ENCODE results near the gene ANKRD13D. TPM values are rescaled to one million over a fixed set of nuclear protein-coding genes. Genes with fewer than 3 reads are reported as not detected.
A peak's percentile ranks its signal among the peaks of the same experiment; 100 is the strongest.

ANKRD13D gene
- total and polyA plus RNA-seq, 8 donors = 9.8 to 60.7 (median 14.9) TPM

DNA sequence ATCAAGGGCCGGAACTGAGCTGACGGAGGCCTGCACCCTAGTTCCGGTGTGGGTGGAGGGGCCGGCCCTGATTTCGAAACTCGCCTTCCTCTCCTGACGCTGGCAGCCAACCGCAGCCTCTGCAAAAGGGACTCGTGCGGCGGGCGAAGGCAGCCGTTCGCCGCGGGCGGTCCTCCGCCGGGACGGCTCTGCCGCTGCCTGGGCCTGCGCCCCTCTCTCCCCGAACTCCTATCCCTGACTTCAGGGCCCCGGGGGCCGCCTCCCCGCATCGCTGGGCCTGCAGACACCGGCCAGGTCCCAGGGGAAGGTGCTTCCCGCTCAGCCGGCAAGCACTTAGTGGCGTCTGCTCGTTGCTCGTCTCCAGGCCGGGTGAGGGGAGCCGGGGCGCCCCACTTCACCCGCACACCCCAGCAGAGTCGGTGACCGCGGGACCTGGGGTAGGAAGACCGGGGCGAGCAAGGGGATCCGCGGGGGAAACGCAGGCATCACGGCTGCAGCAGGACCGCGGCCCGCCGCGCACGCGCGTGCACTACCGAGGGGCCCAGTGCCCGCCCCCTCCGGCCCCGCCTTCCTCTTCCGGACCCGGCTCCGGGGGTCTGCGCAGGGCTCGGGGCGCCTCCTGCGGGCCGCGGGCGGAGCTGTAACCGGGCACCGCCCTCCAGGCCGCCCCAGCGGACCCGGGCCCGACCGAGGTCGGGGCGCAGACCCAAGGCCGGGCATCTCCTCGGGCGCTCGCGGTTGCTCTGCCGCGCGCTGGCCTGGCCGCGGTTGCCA is 464 bp upstream of the ANKRD13D start:
- Histone ChIP-seq H3K27ac (peak overlapping the region; percentile 74 to 94 (median 90)), H3K4me3 (peak overlapping the region; percentile 51 to 74 (median 66)), H3K27me3 (no peaks in the 10 kb centered on the region), H3K9me3 (no peaks in the 10 kb centered on the region), H3K36me3 (peaks cover 4 to 20% (median 16%) of the 10 kb centered on the region in 3 donors), H3K4me1 (peaks cover 6 to 12% (median 9%) of the 10 kb centered on the region in 3 donors)
- FAIRE-seq (no peak), DNase-seq (peak; percentile 71 to 90 (median 84)), ATAC-seq (peak; percentile 78 to 87 (median 84))
- intact Hi-C loops (cut with DNase I) = no loop called here
- WGBS, 2 donors = 0% methylated on average over 39 to 87 of the region's 87 CpGs
- TF ChIP-seq, protein P1, sequence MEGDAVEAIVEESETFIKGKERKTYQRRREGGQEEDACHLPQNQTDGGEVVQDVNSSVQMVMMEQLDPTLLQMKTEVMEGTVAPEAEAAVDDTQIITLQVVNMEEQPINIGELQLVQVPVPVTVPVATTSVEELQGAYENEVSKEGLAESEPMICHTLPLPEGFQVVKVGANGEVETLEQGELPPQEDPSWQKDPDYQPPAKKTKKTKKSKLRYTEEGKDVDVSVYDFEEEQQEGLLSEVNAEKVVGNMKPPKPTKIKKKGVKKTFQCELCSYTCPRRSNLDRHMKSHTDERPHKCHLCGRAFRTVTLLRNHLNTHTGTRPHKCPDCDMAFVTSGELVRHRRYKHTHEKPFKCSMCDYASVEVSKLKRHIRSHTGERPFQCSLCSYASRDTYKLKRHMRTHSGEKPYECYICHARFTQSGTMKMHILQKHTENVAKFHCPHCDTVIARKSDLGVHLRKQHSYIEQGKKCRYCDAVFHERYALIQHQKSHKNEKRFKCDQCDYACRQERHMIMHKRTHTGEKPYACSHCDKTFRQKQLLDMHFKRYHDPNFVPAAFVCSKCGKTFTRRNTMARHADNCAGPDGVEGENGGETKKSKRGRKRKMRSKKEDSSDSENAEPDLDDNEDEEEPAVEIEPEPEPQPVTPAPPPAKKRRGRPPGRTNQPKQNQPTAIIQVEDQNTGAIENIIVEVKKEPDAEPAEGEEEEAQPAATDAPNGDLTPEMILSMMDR (IDR thresholded peaks at IDR 0.05) = peak in 1 of 4 donors; percentile 5

GRCh38 chr11:67289651-67290479 is 762 bp downstream of the ANKRD13D start:
- DNase-seq = peak in 2 of 6 donors; percentile 53 to 80
- no peaks in the 10 kb centered on the region for H3K9me3 ChIP-seq
- TF ChIP-seq, protein P1 (IDR thresholded peaks at IDR 0.05) = no peak
- peak overlapping the region; percentile 51 to 74 (median 65) for H3K4me3 ChIP-seq
- peaks cover 0 to 12% (median 4%) of the 10 kb centered on the region in 3 donors for H3K36me3 ChIP-seq
- H3K27me3 ChIP-seq = no peaks in the 10 kb centered on the region
- 28 to 36% methylated on average over 34 to 36 of the region's 36 CpGs for WGBS, 2 donors
- peaks cover 6 to 12% (median 9%) of the 10 kb centered on the region in 3 donors for H3K4me1 ChIP-seq
- intact Hi-C loops (cut with DNase I) = no loop called here
- peak overlapping the region in 2 of 4 donors; percentile 41 to 50 for H3K27ac ChIP-seq
- FAIRE-seq = no peak
- ATAC-seq = peak in 2 of 4 donors; percentile 2 to 10

DNA sequence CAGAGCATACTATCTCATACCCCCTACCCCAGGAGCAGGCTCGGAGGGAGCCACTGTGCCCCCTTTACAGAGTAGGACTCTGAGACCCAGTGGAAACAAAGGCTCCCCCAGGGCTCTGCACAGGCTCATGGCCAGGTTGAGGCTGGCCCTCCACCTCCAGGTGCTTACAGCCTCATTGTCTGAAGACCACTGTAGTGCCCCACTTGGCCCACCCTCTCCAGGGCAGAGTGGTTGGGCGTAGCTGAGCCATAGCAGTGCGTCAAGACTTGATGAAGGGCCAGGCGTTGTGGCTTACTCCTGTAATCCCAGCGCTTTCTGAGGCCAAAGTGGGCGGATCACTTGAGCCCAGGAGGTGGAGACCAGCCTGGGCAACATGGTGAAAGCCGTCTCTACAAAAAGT is 1.7 kb downstream of the ANKRD13D start:
- H3K4me3 ChIP-seq = no peak overlapping the region
- H3K4me1 ChIP-seq = peaks cover 6 to 12% (median 9%) of the 10 kb centered on the region in 3 donors
- ATAC-seq (no peak), FAIRE-seq (no peak), DNase-seq (peak in 2 of 6 donors; percentile 27 to 53)
- no peaks in the 10 kb centered on the region for H3K27me3 ChIP-seq
- H3K9me3 ChIP-seq = no peaks in the 10 kb centered on the region
- H3K27ac ChIP-seq = no peak overlapping the region
- H3K36me3 ChIP-seq = peaks cover 0 to 2% (median 0%) of the 10 kb centered on the region in 3 donors
- TF ChIP-seq, protein P1 (IDR thresholded peaks at IDR 0.05) = no peak
- intact Hi-C loops (cut with DNase I) = no loop called here
- 93 to 96% methylated on average over 7 of the region's 7 CpGs for WGBS, 2 donors

DNA sequence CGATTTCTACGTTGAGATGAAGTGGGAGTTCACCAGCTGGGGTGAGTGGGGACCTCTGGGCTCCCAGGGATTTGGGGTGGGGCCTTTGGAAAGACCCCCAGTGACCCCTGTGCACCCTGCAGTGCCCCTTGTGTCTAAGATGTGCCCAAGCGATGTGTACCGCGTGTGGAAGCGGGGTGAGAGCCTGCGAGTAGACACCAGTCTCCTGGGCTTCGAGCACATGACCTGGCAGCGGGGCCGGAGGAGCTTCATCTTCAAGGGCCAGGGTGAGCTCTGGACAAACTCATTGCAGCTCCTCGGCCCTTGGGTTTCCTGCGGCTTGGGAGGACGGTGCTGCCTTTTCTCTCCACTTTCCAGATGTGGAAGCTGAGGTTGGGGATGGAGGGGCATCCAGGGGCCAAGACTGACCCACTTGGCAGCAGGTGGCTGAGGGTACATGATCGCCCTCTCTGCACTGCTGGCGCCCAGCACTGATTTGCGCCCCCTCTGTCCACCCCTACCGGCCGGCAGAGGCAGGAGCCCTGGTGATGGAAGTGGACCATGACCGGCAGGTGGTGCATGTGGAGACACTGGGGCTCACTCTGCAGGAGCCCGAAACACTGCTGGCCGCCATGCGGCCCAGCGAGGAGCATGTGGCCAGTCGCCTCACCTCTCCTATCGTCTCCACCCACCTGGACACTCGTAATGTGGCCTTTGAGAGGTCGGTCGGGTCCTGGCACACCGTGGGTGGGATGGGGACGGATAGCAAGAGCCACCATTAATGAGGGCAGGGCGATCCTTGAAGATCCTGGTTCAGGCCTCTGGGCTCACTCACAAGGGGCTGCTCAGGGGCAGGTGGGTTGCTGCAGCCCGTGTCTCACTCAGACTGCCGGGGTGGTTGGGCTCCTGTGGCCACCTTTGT is 2.6 kb downstream of the ANKRD13D start:
- DNase-seq = peak in 2 of 6 donors; percentile 25 to 66
- Histone ChIP-seq H3K27ac (no peak overlapping the region), H3K36me3 (no peaks in the 10 kb centered on the region), H3K9me3 (no peaks in the 10 kb centered on the region), H3K4me1 (peaks cover 6 to 12% (median 9%) of the 10 kb centered on the region in 3 donors), H3K27me3 (no peaks in the 10 kb centered on the region), H3K4me3 (no peak overlapping the region)
- no peak for ATAC-seq
- intact Hi-C loops (cut with DNase I) = no loop called here
- TF ChIP-seq, protein P1 (IDR thresholded peaks at IDR 0.05) = no peak
- 92 to 95% methylated on average over 33 of the region's 33 CpGs for WGBS, 2 donors
- FAIRE-seq = no peak
